Skeletal muscle satellite cell (primary cell): ENCODE results near the gene SLC6A5.

Source experiments
- H3K27me3 ChIP-seq: 2 replicates; pipeline ENCODE4 v1.7.0; 2013; ENCODE audit warnings: low read length; ENCODE audit not compliant: control insufficient read depth, insufficient read depth
- H3K36me3 ChIP-seq: 2 replicates; pipeline ENCODE4 v1.7.0; 2013; ENCODE audit warnings: mild to moderate bottlenecking, control low read depth, low read length; ENCODE audit not compliant: insufficient read depth
- H3K4me1 ChIP-seq: 2 replicates; pipeline ENCODE4 v1.7.0; 2013; ENCODE audit warnings: low read length; ENCODE audit not compliant: control insufficient read depth, insufficient read depth
- H3K4me2 ChIP-seq: 2 replicates; pipeline ENCODE4 v1.7.0; 2013; ENCODE audit warnings: mild to moderate bottlenecking, low read length
- H3K4me3 ChIP-seq: 2 replicates; pipeline ENCODE4 v1.7.0; 2013; ENCODE audit warnings: low read length
- H3K9ac ChIP-seq: 2 replicates; pipeline ENCODE4 v1.7.0; 2013; ENCODE audit warnings: mild to moderate bottlenecking, low read depth, low read length, moderate library complexity
- H3K9me3 ChIP-seq: replicated peaks from 2 replicates; pipeline ENCODE4 v1.7.0; 2013; ENCODE audit warnings: mild to moderate bottlenecking, control low read depth, low read length

The SLC6A5 gene

GRCh38 chr11:20597680-20598484, 1.5 kb upstream of the SLC6A5 start:
- no peak overlapping the region for H3K9ac ChIP-seq
- H3K4me2 ChIP-seq: no peak overlapping the region
- H3K9me3 ChIP-seq: no peaks in the 10 kb centered on the region
- H3K36me3 ChIP-seq: no peaks in the 10 kb centered on the region
- peaks cover 81% of the 10 kb centered on the region for H3K27me3 ChIP-seq
- H3K4me3 ChIP-seq: no peak overlapping the region
- no peaks in the 10 kb centered on the region for H3K4me1 ChIP-seq

DNA sequence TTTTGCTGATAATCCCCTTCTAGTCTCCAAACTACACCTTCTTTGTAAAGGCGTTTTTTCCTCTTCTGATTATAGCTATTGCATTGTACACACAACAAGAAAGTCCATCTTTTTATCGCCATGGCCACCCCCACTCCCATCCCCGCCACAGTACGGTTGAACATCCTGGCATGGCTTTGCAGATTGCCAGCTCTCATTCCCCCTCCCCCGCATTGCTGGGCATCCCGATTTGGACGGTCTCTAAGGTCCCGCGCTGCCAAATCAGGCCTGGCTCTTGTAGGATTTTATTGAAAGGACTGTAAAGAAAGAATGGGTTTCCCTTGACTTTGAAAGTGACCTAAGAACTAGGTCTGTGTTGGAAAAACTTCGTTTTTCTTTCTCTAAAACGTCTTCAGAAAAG, 916 bp upstream of the SLC6A5 start:
- H3K27me3 ChIP-seq: peaks cover 85% of the 10 kb centered on the region
- H3K9me3 ChIP-seq: no peaks in the 10 kb centered on the region
- no peaks in the 10 kb centered on the region for H3K4me1 ChIP-seq
- H3K4me3 ChIP-seq: no peak overlapping the region
- H3K4me2 ChIP-seq: no peak overlapping the region
- no peaks in the 10 kb centered on the region for H3K36me3 ChIP-seq
- no peak overlapping the region for H3K9ac ChIP-seq

GRCh38 chr11:20600020-20600346, 575 bp downstream of the SLC6A5 start:
- no peaks in the 10 kb centered on the region for H3K36me3 ChIP-seq
- H3K4me1 ChIP-seq: no peaks in the 10 kb centered on the region
- no peak overlapping the region for H3K4me3 ChIP-seq
- H3K9me3 ChIP-seq: no peaks in the 10 kb centered on the region
- H3K27me3 ChIP-seq: peaks cover 97% of the 10 kb centered on the region
- H3K4me2 ChIP-seq: no peak overlapping the region
- H3K9ac ChIP-seq: no peak overlapping the region

GRCh38 chr11:20600551-20600950, 1.1 kb downstream of the SLC6A5 start:
- Histone ChIP-seq H3K9me3 (no peaks in the 10 kb centered on the region), H3K4me3 (no peak overlapping the region), H3K36me3 (no peaks in the 10 kb centered on the region), H3K4me1 (no peaks in the 10 kb centered on the region), H3K27me3 (peaks cover 99% of the 10 kb centered on the region), H3K9ac (no peak overlapping the region), H3K4me2 (no peak overlapping the region)

GRCh38 chr11:20601221-20601914, 2.0 kb downstream of the SLC6A5 start:
- Histone ChIP-seq H3K4me1 (no peaks in the 10 kb centered on the region), H3K9me3 (no peaks in the 10 kb centered on the region), H3K27me3 (peaks cover 100% of the 10 kb centered on the region)

DNA sequence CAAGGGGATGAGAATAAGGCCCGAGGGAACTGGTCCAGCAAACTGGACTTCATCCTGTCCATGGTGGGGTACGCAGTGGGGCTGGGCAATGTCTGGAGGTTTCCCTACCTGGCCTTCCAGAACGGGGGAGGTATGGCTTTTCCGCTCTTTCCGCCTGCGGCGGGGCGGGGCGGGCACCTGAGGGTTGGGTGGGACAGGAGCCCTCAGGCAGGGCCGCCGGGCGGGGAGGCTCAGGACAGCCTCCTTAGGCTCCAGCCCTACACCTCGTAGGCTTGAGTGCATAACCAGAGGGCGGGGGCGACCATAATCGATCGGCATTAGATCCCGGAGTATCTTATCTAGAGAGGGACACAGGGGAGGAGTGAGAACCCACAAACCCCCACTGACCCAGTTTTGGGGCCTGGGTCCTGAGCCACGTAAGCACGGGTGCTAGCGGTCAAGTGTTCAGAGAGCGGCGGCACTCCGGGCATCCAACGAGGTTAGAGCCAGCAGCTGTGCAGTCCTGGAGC, 4.9 kb downstream of the SLC6A5 start:
- no peak overlapping the region for H3K4me2 ChIP-seq
- no peaks in the 10 kb centered on the region for H3K9me3 ChIP-seq
- H3K36me3 ChIP-seq: no peaks in the 10 kb centered on the region
- no peak overlapping the region for H3K9ac ChIP-seq
- H3K27me3 ChIP-seq: peaks cover 97% of the 10 kb centered on the region
- H3K4me3 ChIP-seq: no peak overlapping the region
- H3K4me1 ChIP-seq: no peaks in the 10 kb centered on the region

More at GRCh38 chr11:20601221-20601914, 2.0 kb downstream of the SLC6A5 start:
- H3K4me3 ChIP-seq: no peak overlapping the region
- no peak overlapping the region for H3K4me2 ChIP-seq
- H3K36me3 ChIP-seq: no peaks in the 10 kb centered on the region
- H3K9ac ChIP-seq: no peak overlapping the region

DNA sequence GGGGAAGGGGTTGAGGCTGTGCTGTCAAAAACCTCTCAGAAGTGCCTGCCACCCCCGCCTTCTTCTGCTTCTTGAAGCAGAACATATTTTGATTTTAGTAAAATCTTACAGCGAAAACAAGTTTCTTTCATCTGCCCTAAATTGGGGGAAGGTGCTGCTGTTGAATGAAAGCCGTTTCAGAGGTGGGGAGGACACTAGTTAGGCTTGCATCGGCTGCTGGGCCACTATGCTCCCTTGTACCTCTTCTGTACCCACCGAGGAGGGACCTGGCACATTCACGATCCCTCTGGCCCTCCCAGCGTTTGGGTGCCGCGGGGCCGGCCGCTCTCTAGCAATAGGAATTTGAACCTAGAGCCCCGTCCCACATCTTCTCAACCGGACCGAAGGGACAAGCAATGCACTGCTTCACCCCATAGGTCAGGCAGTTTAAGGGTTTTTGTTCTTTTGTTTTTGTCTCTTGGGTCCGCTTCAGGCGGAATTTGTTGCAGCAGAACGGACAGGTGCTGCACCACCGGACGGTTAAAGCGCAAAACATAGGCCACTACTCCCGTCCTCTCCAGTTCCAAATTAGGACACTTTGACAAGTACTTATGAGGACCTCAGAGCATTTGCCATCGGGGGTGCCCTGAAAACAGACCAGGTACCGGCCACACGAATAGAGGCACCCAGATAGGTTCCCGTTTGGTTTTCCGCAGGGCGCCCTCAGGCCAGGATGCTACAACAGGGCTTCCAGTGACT, 5.6 kb downstream of the SLC6A5 start:
- no peak overlapping the region for H3K9ac ChIP-seq
- H3K4me1 ChIP-seq: no peaks in the 10 kb centered on the region
- H3K4me2 ChIP-seq: no peak overlapping the region
- H3K27me3 ChIP-seq: peaks cover 93% of the 10 kb centered on the region
- no peaks in the 10 kb centered on the region for H3K9me3 ChIP-seq
- H3K4me3 ChIP-seq: no peak overlapping the region
- no peaks in the 10 kb centered on the region for H3K36me3 ChIP-seq

- Histone ChIP-seq H3K4me1 (no peaks in the 10 kb centered on the region), H3K9ac (no peak overlapping the region), H3K27me3 (peaks cover 92% of the 10 kb centered on the region), H3K4me3 (no peak overlapping the region), H3K36me3 (no peaks in the 10 kb centered on the region), H3K9me3 (no peaks in the 10 kb centered on the region), H3K4me2 (no peak overlapping the region)
These were observed 6.2 kb downstream of the SLC6A5 start for GRCh38 chr11:20605602-20606091.

- Histone ChIP-seq H3K9ac (no peak overlapping the region), H3K9me3 (no peaks in the 10 kb centered on the region), H3K4me1 (no peaks in the 10 kb centered on the region), H3K36me3 (no peaks in the 10 kb centered on the region), H3K4me2 (no peak overlapping the region), H3K27me3 (peaks cover 61% of the 10 kb centered on the region), H3K4me3 (no peak overlapping the region)
These were observed 9.5 kb downstream of the SLC6A5 start for GRCh38 chr11:20608934-20609333.

- no peaks in the 10 kb centered on the region for H3K9me3 ChIP-seq
- no peaks in the 10 kb centered on the region for H3K36me3 ChIP-seq
- peaks cover 51% of the 10 kb centered on the region for H3K27me3 ChIP-seq
- no peaks in the 10 kb centered on the region for H3K4me1 ChIP-seq
- peak overlapping the region; percentile 58 for H3K4me2 ChIP-seq
- H3K4me3 ChIP-seq: no peak overlapping the region
- H3K9ac ChIP-seq: no peak overlapping the region
These were observed 10.6 kb downstream of the SLC6A5 start for GRCh38 chr11:20609727-20610707.
